Measurements from ENCODE around the gene RNF150. TPM values are rescaled to one million over a fixed set of nuclear protein-coding genes. Genes with fewer than 3 reads are reported as not detected.

RNF150 gene
- total RNA-seq, 1 experiment from 2014 or later, result 1.1 TPM

GRCh38 chr4:140884431-140885058 lies 248.7 kb downstream of the RNF150 start:
- peak; percentile 70 for DNase-seq
- Histone ChIP-seq H3K27me3 (ENCODE audit: control insufficient read depth, insufficient read depth, low read length) (no peaks in the 10 kb centered on the region), H3K36me3 (replicated peaks; ENCODE audit: control insufficient read depth, insufficient read depth, low read length) (no peaks in the 10 kb centered on the region), H3K4me3 (ENCODE audit: insufficient read depth, low read depth, low read length) (no peak overlapping the region)

- DNase-seq, result no peak
These were observed 255.5 kb downstream of the RNF150 start for GRCh38 chr4:140877781-140878180.

DNA sequence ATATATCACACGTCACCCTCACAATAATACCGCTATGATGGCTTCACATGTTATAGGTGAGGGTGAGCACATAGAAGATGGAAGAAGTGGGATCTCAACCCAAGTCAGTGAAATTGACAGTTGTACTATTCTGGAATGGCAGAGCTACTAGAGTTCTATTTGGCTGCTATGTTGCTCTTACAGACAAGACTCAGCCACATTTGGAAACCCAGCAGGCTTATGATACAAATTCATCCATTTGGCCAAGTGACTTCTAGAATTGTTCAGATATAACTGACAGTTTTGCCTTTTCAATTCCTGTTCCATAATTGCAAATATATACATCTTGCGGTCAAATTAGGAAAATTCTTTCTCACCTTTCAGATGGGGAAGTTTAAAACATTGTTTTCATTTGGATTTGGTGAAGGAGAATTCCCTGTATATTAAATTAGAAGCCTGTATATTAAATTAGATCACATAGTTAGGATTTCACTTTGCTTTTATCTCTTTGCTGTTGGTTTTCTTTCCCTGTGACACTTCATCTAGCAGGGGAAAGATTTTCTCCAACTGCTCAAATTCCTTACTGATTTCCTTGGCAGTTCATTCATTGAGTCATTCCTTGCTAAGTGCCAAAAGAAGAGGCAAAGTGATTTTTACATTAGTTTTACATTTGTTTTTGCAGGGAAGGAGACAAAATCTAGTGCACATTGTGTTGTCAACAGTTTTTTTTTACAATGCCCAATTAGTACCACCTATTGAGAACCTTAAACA lies 256.5 kb downstream of the RNF150 start:
- Histone ChIP-seq H3K36me3 (replicated peaks; ENCODE audit: control insufficient read depth, insufficient read depth, low read length) (no peaks in the 10 kb centered on the region), H3K4me3 (ENCODE audit: insufficient read depth, low read depth, low read length) (no peak overlapping the region), H3K27me3 (ENCODE audit: control insufficient read depth, insufficient read depth, low read length) (no peaks in the 10 kb centered on the region)
- no peak for DNase-seq

More at GRCh38 chr4:140877781-140878180, 255.5 kb downstream of the RNF150 start:
- no peaks in the 10 kb centered on the region for H3K36me3 ChIP-seq (replicated peaks; ENCODE audit: control insufficient read depth, insufficient read depth, low read length)
- no peak overlapping the region for H3K4me3 ChIP-seq (ENCODE audit: insufficient read depth, low read depth, low read length)
- H3K27me3 ChIP-seq (ENCODE audit: control insufficient read depth, insufficient read depth, low read length), result no peaks in the 10 kb centered on the region

DNA sequence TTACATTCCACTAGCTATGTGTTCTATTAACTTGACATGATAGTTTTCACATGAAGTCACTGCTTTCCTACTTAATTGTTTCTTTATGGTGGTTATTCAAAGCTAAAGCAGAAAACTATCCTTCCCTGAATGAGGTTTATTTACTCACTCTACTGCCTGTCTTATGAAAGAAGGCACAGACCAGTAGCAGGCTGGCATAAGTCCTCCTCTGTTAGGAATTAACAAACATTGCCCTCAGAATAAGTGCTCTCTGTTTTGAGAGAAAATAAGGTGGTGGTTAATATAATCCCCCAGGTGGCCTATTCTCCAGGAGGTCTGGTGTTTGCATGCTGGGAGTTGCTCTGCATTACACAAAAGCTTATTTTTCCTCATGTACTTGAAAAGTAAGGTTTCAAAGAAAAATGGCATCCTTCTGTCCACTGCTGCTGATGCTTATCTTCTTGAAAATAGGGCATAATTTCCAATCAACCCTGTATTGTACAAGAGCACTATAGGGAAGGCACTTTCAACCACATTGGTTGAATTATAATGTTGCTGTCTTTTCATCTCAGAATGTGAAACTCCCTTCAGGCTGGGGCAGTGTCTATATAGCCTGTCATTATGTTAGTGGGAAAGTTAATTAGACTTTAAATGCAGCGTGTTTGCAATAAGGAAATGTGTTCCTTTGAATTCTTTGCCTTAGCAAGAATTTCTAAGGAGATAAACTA lies 257.4 kb downstream of the RNF150 start:
- Histone ChIP-seq H3K27me3 (ENCODE audit: control insufficient read depth, insufficient read depth, low read length) (no peaks in the 10 kb centered on the region), H3K4me3 (ENCODE audit: insufficient read depth, low read depth, low read length) (no peak overlapping the region), H3K36me3 (replicated peaks; ENCODE audit: control insufficient read depth, insufficient read depth, low read length) (no peaks in the 10 kb centered on the region)
- DNase-seq, result no peak

- no peaks in the 10 kb centered on the region for H3K36me3 ChIP-seq (replicated peaks; ENCODE audit: control insufficient read depth, insufficient read depth, low read length)
- DNase-seq, result no peak
These were observed 259.2 kb downstream of the RNF150 start for GRCh38 chr4:140874056-140874455.

DNA sequence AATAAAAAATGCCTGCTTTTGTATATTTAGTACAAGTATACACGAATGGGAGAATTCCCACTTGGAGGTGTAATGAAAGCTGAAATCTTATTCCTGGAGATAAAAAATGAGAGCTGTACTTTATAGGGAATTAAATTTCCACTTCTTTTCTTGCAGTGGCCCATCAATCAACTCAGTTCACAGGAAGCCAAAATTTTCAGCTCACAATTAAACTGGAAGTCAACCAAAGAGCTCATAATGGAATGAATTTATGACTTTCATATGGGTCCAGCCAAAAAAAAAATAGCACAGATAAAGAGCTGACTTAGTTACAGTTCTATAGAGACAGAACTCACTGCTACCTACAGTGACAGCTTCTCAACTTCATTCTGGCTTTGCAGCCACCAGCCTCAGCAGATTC lies 261.9 kb downstream of the RNF150 start:
- no peak for DNase-seq
- Histone ChIP-seq H3K36me3 (replicated peaks; ENCODE audit: control insufficient read depth, insufficient read depth, low read length) (no peaks in the 10 kb centered on the region), H3K27me3 (ENCODE audit: control insufficient read depth, insufficient read depth, low read length) (no peaks in the 10 kb centered on the region), H3K4me3 (ENCODE audit: insufficient read depth, low read depth, low read length) (no peak overlapping the region)

More at GRCh38 chr4:140874056-140874455, 259.2 kb downstream of the RNF150 start:
- no peak overlapping the region for H3K4me3 ChIP-seq (ENCODE audit: insufficient read depth, low read depth, low read length)
- H3K27me3 ChIP-seq (ENCODE audit: control insufficient read depth, insufficient read depth, low read length), result no peaks in the 10 kb centered on the region

DNA sequence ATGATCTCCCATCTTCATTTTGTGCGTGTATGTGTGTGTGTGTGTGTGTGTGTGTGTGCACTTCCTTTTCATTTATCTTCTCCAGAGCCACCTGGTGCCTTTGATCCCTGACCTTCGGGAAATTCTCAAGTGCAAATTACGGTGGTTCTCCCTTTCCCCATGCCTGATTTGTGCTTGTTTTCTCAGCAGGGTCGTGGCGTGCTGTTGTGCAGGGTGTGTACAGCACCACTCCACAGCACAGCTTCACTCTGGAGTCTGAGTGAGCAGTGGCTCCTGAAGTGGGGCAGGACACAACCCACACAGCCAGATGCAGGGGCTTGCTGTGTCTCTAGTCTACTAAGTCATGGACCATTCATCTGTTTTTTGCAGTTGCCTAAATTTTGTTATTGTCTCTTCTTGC lies 262.8 kb downstream of the RNF150 start:
- Histone ChIP-seq H3K4me3 (ENCODE audit: insufficient read depth, low read depth, low read length) (no peak overlapping the region), H3K36me3 (replicated peaks; ENCODE audit: control insufficient read depth, insufficient read depth, low read length) (no peaks in the 10 kb centered on the region), H3K27me3 (ENCODE audit: control insufficient read depth, insufficient read depth, low read length) (no peaks in the 10 kb centered on the region)
- DNase-seq, result no peak

DNA sequence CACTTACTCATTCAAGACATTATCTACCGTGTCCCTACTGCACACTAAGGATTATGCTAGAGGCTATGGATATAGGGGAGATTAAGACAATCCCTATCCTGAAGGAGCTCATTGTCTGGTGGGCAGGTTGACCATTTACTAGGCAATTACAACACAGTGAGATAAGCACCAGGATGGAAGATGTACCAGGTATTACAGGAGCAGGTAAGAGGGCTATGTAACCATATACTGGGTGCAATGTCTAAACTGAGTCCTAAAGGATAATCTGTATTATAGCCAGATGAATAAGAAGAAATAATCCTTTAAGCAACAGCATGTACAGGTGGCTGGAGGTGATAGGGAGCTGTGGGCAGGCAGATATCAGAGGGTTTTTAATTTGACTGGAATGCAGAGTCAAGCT lies 263.8 kb downstream of the RNF150 start:
- DNase-seq, result no peak

DNA sequence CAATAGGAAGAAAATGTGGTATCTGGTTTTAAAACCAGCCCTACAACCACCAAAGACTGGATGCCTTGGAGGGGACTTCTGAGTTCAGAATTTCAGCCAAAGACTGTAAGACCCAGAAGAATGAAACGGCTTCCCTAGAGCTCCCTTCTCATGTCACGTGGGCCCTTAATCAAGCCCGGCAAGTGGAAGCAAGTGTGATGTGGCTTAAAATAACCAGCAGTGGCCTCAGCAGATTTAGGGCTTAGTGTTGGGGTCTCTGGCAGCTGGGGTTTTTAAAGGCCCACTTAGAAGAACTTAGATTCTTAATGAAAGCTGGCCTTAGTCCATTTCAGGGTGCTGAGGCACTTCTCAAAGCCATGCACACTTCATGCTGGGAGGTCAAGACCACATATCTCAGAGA lies 265.9 kb downstream of the RNF150 start:
- no peaks in the 10 kb centered on the region for H3K36me3 ChIP-seq (replicated peaks; ENCODE audit: control insufficient read depth, insufficient read depth, low read length)
- no peaks in the 10 kb centered on the region for H3K27me3 ChIP-seq (ENCODE audit: control insufficient read depth, insufficient read depth, low read length)
- H3K4me3 ChIP-seq (ENCODE audit: insufficient read depth, low read depth, low read length), result no peak overlapping the region
- DNase-seq, result no peak

More for the DNA sequence above, 263.8 kb downstream of the RNF150 start:
- Histone ChIP-seq H3K27me3 (ENCODE audit: control insufficient read depth, insufficient read depth, low read length) (no peaks in the 10 kb centered on the region), H3K36me3 (replicated peaks; ENCODE audit: control insufficient read depth, insufficient read depth, low read length) (no peaks in the 10 kb centered on the region), H3K4me3 (ENCODE audit: insufficient read depth, low read depth, low read length) (no peak overlapping the region)

DNA sequence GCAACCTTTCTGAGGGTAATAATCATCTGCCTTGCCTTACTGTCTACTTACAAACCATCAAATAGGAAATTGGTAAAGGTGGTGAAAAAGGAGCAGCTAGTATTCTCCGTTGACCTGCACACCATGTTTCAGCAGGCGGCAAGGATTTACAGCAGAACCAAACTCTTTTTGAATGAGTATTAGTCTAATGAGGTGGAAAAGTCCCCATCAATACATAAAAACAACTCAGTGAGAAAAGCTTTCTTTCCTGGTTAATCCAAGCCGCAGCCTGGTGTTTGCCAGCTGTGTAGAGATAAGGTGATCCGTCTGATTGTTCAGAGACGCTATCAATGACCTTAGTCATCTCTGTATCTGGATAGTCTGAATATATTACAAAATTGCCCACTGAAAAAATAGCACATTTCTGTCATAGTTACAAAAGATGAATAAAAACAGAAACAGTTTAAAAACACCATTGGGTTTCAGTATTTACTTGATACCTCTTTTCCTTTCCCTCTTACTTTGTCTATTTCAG lies 266.7 kb downstream of the RNF150 start:
- Histone ChIP-seq H3K27me3 (ENCODE audit: control insufficient read depth, insufficient read depth, low read length) (no peaks in the 10 kb centered on the region; the same call in 1 of the 2 replicates), H3K36me3 (replicated peaks; ENCODE audit: control insufficient read depth, insufficient read depth, low read length) (no peaks in the 10 kb centered on the region), H3K4me3 (ENCODE audit: insufficient read depth, low read depth, low read length) (no peak overlapping the region)
- no peak for DNase-seq

GRCh38 chr4:140865253-140866217 lies 267.7 kb downstream of the RNF150 start:
- Histone ChIP-seq H3K27me3 (ENCODE audit: control insufficient read depth, insufficient read depth, low read length) (no peaks in the 10 kb centered on the region; the same call in 1 of the 2 replicates), H3K36me3 (replicated peaks; ENCODE audit: control insufficient read depth, insufficient read depth, low read length) (no peaks in the 10 kb centered on the region), H3K4me3 (ENCODE audit: insufficient read depth, low read depth, low read length) (no peak overlapping the region)
- no peak for DNase-seq

- no peak overlapping the region for H3K4me3 ChIP-seq (ENCODE audit: insufficient read depth, low read depth, low read length)
- no peaks in the 10 kb centered on the region; the same call in 1 of the 2 replicates for H3K27me3 ChIP-seq (ENCODE audit: control insufficient read depth, insufficient read depth, low read length)
- DNase-seq, result no peak
- H3K36me3 ChIP-seq (replicated peaks; ENCODE audit: control insufficient read depth, insufficient read depth, low read length), result no peaks in the 10 kb centered on the region
These were observed 270.1 kb downstream of the RNF150 start for GRCh38 chr4:140863197-140863596.

- no peak for DNase-seq
- H3K36me3 ChIP-seq (replicated peaks; ENCODE audit: control insufficient read depth, insufficient read depth, low read length), result no peaks in the 10 kb centered on the region
- H3K27me3 ChIP-seq (ENCODE audit: control insufficient read depth, insufficient read depth, low read length), result no peaks in the 10 kb centered on the region; the same call in 1 of the 2 replicates
- H3K4me3 ChIP-seq (ENCODE audit: insufficient read depth, low read depth, low read length), result no peak overlapping the region
These were observed 271.2 kb downstream of the RNF150 start for GRCh38 chr4:140862177-140862442.

Data from H7 (cell line).